Inferior parietal cortex (tissue), 1 donor: ENCODE data around the gene HS6ST3.

Experiments used
- DNase-seq: peaks from one replicate; pipeline ENCODE4 v3.0.0-alpha.2; 2016; ENCODE audit errors: extremely low spot score

HS6ST3 gene

GRCh38 chr13:96835546-96835945 is 745.6 kb downstream of the HS6ST3 start:
- no peak for DNase-seq

DNA sequence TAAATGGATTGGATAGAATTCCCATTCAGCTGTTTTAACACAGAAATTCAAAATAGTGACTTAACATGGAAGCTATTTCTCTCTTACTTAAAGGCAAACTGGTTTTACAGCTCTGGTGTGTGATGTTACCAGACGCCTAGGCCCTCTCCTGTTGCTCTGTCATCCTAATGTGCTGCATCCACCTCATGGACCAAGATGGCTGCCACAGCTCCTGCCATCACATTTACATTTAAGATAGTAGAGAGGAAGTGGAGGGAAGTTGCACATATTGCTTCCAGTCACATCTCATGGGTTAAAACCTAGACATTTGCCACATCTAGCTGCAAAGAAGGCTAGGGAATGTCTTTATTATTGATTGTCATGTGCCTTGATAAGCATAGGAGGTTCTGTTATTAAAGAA is 746.8 kb downstream of the HS6ST3 start:
- no peak for DNase-seq

DNA sequence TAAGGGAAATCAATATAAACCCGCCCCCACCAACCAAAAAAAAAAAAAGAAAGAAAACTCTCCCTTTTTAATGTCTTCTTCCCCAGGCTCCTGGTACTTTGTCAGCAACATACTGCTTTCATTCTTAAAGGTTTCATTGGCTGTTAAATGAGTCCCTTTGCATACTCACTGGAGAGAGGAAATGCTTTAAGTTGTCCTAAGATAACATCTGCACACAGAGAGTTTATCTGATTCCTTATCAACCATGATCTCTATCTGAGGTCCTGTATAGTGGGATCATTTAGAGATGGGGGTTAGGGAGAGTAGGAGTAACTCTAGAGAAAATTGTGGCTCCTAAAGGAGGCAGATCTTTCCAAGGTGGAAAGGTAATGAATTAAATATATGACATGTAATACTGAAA is 747.9 kb downstream of the HS6ST3 start:
- no peak for DNase-seq

- no peak for DNase-seq
Observed at GRCh38 chr13:96844195-96844594, 754.3 kb downstream of the HS6ST3 start.

- no peak for DNase-seq
Observed at GRCh38 chr13:96844616-96845015, 754.7 kb downstream of the HS6ST3 start.

GRCh38 chr13:96848286-96848685 is 758.4 kb downstream of the HS6ST3 start:
- no peak for DNase-seq

DNA sequence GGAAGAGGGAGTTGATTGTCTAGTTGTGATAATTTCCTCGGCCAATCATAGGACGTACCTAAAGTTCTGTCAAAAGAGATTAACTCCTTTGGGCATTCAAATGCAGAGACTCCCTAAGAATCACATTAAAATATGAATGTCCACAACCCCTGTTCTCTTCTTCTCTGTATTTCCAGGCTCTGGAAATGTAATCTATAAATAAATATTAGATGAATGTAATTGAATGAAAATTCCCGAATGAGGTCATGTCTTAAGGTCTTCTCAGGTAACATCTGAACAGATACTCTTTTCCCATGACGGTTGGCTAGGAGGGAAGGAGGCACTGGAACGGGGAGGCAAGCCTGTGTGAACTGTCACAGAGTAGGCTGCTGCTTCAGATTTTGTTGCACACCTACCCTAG is 759.2 kb downstream of the HS6ST3 start:
- no peak for DNase-seq

- no peak for DNase-seq
Observed at GRCh38 chr13:96850538-96851145, 760.7 kb downstream of the HS6ST3 start.

DNA sequence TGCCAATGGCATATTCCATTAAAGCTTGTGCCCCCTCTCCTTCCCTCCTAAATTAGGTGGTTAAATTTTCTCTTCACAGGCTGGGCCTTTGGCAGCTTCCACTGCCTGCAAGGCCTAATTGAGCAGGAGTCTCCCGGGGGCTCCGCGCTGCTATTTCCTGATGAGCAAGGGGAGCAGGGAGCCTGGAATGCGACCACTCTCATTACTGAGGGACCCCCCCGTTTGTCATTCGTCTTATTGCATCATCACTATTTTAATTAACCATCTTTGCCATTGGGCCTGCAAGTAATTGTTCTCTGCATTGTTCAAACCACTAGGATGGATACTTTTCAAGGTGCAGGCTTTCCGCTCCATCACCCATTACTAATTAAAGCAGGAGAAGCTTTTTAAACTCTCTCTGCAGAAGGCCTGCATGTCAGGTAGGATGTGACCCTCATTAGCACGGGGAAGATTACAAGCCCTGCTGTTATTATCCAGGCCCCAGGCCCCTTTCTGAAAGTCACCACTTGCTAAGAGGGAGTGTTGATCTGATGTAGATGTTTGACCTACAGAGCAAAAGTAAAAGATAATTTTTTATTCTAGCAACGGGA is 762.0 kb downstream of the HS6ST3 start:
- no peak for DNase-seq

- DNase-seq = no peak
Observed at GRCh38 chr13:96858133-96858826, 768.4 kb downstream of the HS6ST3 start.

DNA sequence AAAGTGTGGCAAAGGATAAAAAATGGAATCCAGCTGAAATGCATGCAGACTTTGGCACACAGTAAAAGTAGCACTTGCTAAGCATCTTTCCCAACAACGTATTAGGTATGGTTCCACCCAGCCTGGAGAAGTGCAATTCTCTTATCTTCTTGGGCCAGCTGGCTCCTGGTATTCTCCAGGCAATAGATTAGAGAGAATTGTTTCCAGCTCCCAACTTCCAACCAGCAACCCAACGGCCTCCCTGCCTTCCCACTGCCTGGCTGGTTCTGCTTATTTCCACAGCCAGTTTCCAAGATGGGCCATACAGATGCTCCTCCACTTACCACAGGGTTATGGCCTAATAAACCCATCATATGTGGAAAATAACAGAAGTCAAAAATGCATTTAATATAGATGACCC is 771.0 kb downstream of the HS6ST3 start:
- DNase-seq = no peak

- DNase-seq = no peak
Observed at GRCh38 chr13:96862093-96862492, 772.2 kb downstream of the HS6ST3 start.

GRCh38 chr13:96862999-96863398 is 773.1 kb downstream of the HS6ST3 start:
- DNase-seq = no peak

DNA sequence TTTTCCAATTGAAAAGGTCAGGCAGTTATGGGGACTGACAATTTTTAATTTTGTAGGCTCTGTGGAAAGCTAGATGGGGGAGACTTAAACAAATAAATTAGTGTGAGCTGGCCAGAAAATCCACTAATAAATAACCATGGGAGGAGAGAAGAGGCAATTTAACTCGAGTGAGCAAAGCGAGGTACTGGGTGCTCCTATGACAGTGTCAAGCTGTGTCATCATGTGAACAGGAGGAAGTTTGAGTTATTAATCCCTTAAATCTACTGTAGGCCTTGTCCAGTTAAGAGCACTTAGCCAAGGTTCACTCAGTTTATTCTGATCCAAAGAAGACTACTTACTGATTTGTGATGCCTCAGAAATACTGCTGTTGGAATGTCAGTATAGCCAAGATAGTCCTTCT is 781.6 kb downstream of the HS6ST3 start:
- no peak for DNase-seq

DNA sequence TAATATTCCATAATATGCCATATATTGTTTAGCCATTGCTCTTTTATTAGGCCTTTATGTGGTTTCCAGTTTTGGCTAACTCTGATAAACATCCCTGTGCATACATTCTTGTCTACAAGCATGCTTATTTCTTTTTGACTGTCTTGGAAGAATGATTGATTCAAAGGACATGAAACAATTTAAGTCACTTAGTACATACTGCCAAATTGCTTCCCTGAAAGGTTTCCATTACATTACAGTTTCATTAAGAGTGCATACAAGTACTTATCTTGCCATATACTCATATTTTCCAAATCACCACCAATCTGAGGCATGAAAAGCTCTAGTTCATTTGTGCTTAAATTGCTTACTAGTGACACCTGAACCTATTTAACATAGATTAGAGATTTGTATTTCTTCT is 790.5 kb downstream of the HS6ST3 start:
- no peak for DNase-seq
